H1 (cell line): Measurements from ENCODE around the gene SMYD3.

ENCODE experiments used
- ATF2 ChIP-seq: IDR thresholded peaks from 2 replicates; pipeline ENCODE4 v1.6.1; 2012; ENCODE audit warnings: low read length, inconsistent platforms
- BACH1 ChIP-seq: IDR thresholded peaks from 2 replicates; pipeline ENCODE4 v1.6.1; 2012; ENCODE audit warnings: low read length, improper control_type of control experiment
- CHD1 ChIP-seq: IDR thresholded peaks from 2 replicates; pipeline ENCODE4 v1.6.1; 2012; ENCODE audit warnings: low read depth, low read length, improper control_type of control experiment
- CHD2 ChIP-seq: IDR thresholded peaks from 2 replicates; pipeline ENCODE4 v1.6.1; 2012; ENCODE audit warnings: low read length, improper control_type of control experiment
- CREB1 ChIP-seq: IDR thresholded peaks from 2 replicates; pipeline ENCODE4 v1.6.1; 2012; ENCODE audit warnings: inconsistent platforms
- CTCF ChIP-seq, 3 experiments: IDR thresholded peaks; 1 replicate in 2 of 3; 2 replicates in 1 of 3; pipeline versions ENCODE4 v1.5.1 to v1.6.1; 2011; ENCODE audit warnings: low read length in 3 of 3, mild to moderate bottlenecking in 3 of 3, inconsistent platforms in 2 of 3, low read depth in 1 of 3, moderate library complexity in 1 of 3; ENCODE audit not compliant: insufficient read depth in 1 of 3; ENCODE audit errors: control extremely low read depth in 1 of 3
- EGR1 ChIP-seq: IDR thresholded peaks from 2 replicates; pipeline ENCODE4 v1.6.1; 2011; ENCODE audit warnings: low read depth, low read length, borderline replicate concordance
- JUN ChIP-seq: IDR thresholded peaks from 2 replicates; pipeline ENCODE4 v1.6.1; 2011; ENCODE audit warnings: low read depth, mild to moderate bottlenecking, improper control_type of control experiment, low read length
- JUND ChIP-seq: IDR thresholded peaks from 2 replicates; pipeline ENCODE4 v1.6.1; 2011; ENCODE audit warnings: mild to moderate bottlenecking, improper control_type of control experiment, low read length
- POLR2A ChIP-seq, 2 experiments: IDR thresholded peaks; 1 replicate in 1 of 2; 2 replicates in 1 of 2; pipeline ENCODE4 v1.6.1; 2011; ENCODE audit warnings: low read depth in 2 of 2, low read length in 2 of 2, mild to moderate bottlenecking in 2 of 2; ENCODE audit errors: control extremely low read depth in 1 of 2
- RFX5 ChIP-seq: IDR thresholded peaks from 2 replicates; pipeline ENCODE4 v1.6.1; 2011; ENCODE audit warnings: low read depth, low read length, improper control_type of control experiment, borderline replicate concordance
- SIX5 ChIP-seq: IDR thresholded peaks from 2 replicates; pipeline ENCODE4 v1.6.1; 2011; ENCODE audit warnings: mild to moderate bottlenecking, low read depth, low read length
- TAF1 ChIP-seq: IDR thresholded peaks from 2 replicates; pipeline ENCODE4 v1.6.1; 2011; ENCODE audit warnings: mild to moderate bottlenecking, low read depth, low read length
- ZNF274 ChIP-seq: IDR thresholded peaks from 2 replicates; pipeline ENCODE4 v1.7.0; 2012; ENCODE audit warnings: low read length, borderline replicate concordance; ENCODE audit errors: extremely low read depth

- no peak for TF ChIP-seq TAF1
- TF ChIP-seq CTCF (IDR thresholded peaks at IDR 0.05; ENCODE audit: control extremely low read depth in 1 of 3, insufficient read depth in 1 of 3, low read depth in 1 of 3, low read length in 3 of 3): peak in 1 of 3 experiments; percentile 45; a peak in 1 of 4 replicates
- TF ChIP-seq CREB1: no peak
- no peak for TF ChIP-seq ATF2
- no peak for TF ChIP-seq POLR2A (IDR thresholded peaks at IDR 0.05; ENCODE audit: control extremely low read depth in 1 of 2, low read depth in 2 of 2, low read length in 2 of 2)
- TF ChIP-seq BACH1: no peak
- TF ChIP-seq SIX5: no peak
- TF ChIP-seq CHD2: no peak
- no peak for TF ChIP-seq RFX5
- no peak for TF ChIP-seq ZNF274
- no peak for TF ChIP-seq CHD1
- TF ChIP-seq JUND: no peak
- no peak for TF ChIP-seq JUN
- no peak for TF ChIP-seq EGR1
Measured at GRCh38 chr1:245779797-245780755, 727.0 kb downstream of the SMYD3 start.
